DND-41 (cell line): ENCODE data around the gene SPATA12.

ENCODE experiments used
- EZH2 ChIP-seq: IDR thresholded peaks from 3 replicates; pipeline ENCODE4 v1.6.1; 2012; ENCODE audit warnings: borderline replicate concordance, low read depth, mild to moderate bottlenecking, moderate library complexity, low read length, inconsistent platforms; ENCODE audit not compliant: severe bottlenecking
- TF ChIP-seq, protein P1 (sequence below): IDR thresholded peaks from 2 replicates; pipeline ENCODE4 v1.5.1; 2012; ENCODE audit warnings: borderline replicate concordance, low read length, moderate library complexity, mild to moderate bottlenecking; ENCODE audit not compliant: poor library complexity, severe bottlenecking; ENCODE audit errors: extremely low read depth

GRCh38 chr3:57078635-57079473 lies 18.4 kb downstream of the SPATA12 start:
- TF ChIP-seq, protein P1, sequence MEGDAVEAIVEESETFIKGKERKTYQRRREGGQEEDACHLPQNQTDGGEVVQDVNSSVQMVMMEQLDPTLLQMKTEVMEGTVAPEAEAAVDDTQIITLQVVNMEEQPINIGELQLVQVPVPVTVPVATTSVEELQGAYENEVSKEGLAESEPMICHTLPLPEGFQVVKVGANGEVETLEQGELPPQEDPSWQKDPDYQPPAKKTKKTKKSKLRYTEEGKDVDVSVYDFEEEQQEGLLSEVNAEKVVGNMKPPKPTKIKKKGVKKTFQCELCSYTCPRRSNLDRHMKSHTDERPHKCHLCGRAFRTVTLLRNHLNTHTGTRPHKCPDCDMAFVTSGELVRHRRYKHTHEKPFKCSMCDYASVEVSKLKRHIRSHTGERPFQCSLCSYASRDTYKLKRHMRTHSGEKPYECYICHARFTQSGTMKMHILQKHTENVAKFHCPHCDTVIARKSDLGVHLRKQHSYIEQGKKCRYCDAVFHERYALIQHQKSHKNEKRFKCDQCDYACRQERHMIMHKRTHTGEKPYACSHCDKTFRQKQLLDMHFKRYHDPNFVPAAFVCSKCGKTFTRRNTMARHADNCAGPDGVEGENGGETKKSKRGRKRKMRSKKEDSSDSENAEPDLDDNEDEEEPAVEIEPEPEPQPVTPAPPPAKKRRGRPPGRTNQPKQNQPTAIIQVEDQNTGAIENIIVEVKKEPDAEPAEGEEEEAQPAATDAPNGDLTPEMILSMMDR, result no peak
- no peak for TF ChIP-seq EZH2
